CD4-positive, alpha-beta T cell treated with Interleukin-6 at 100 ng/mL for 8 hours (primary cell): ENCODE measurements around the gene PGRMC2.

Experiments used
- DNase-seq: peaks from one replicate; pipeline ENCODE4 v3.0.0-alpha.2; 2020; ENCODE audit warnings: mixed read lengths, low spot score

Gene PGRMC2

GRCh38 chr4:128298852-128299251 lies 11.2 kb upstream of the PGRMC2 start:
- no peak for DNase-seq

- DNase-seq: no peak
Measured at GRCh38 chr4:128298146-128298758, 10.6 kb upstream of the PGRMC2 start.

GRCh38 chr4:128295255-128295654 lies 7.6 kb upstream of the PGRMC2 start:
- no peak for DNase-seq

GRCh38 chr4:128294464-128294863 lies 6.9 kb upstream of the PGRMC2 start:
- no peak for DNase-seq

GRCh38 chr4:128292349-128292748 lies 4.7 kb upstream of the PGRMC2 start:
- no peak for DNase-seq

GRCh38 chr4:128291096-128291495 lies 3.5 kb upstream of the PGRMC2 start:
- no peak for DNase-seq

- no peak for DNase-seq
Measured at GRCh38 chr4:128290526-128290925, 2.9 kb upstream of the PGRMC2 start.

GRCh38 chr4:128289523-128290158 lies 2.0 kb upstream of the PGRMC2 start:
- no peak for DNase-seq

GRCh38 chr4:128288689-128289106 lies 1.1 kb upstream of the PGRMC2 start:
- DNase-seq: peak; percentile 14

GRCh38 chr4:128287871-128288688 lies 467 bp upstream of the PGRMC2 start:
- DNase-seq: peak; percentile 100

GRCh38 chr4:128286474-128287058 lies 1.0 kb downstream of the PGRMC2 start:
- DNase-seq: peak; percentile 29

GRCh38 chr4:128285085-128285997 lies 2.3 kb downstream of the PGRMC2 start:
- no peak for DNase-seq

- DNase-seq: no peak
Measured at GRCh38 chr4:128284317-128284716, 3.3 kb downstream of the PGRMC2 start.

- DNase-seq: no peak
Measured at GRCh38 chr4:128283071-128283470, 4.5 kb downstream of the PGRMC2 start.

- DNase-seq: no peak
Measured at GRCh38 chr4:128282516-128282915, 5.1 kb downstream of the PGRMC2 start.

GRCh38 chr4:128281354-128281753 lies 6.3 kb downstream of the PGRMC2 start:
- no peak for DNase-seq

GRCh38 chr4:128279624-128280225 lies 7.9 kb downstream of the PGRMC2 start:
- no peak for DNase-seq

GRCh38 chr4:128277856-128278255 lies 9.8 kb downstream of the PGRMC2 start:
- DNase-seq: no peak

- no peak for DNase-seq
Measured at GRCh38 chr4:128275346-128275745, 12.3 kb downstream of the PGRMC2 start.

GRCh38 chr4:128271551-128271950 lies 16.1 kb downstream of the PGRMC2 start:
- DNase-seq: no peak

GRCh38 chr4:128268970-128269369 lies 18.6 kb downstream of the PGRMC2 start:
- DNase-seq: no peak
